Stimulated activated naive CD4-positive, alpha-beta T cell (primary cell): ENCODE results near the gene RGS5.

Source experiments
- DNase-seq, 6 experiments: peaks; one replicate each; lab custom pipeline; 2025; lab: John Stamatoyannopoulos, UW

Gene RGS5

GRCh38 chr1:163144418-163144817, 58.3 kb downstream of the RGS5 start:
- no peak for DNase-seq

- DNase-seq = no peak
Measured at GRCh38 chr1:163142152-163142551, 60.6 kb downstream of the RGS5 start.

- no peak for DNase-seq
Measured at GRCh38 chr1:163141556-163141955, 61.2 kb downstream of the RGS5 start.

- DNase-seq = no peak
Measured at GRCh38 chr1:163137556-163138265, 65.0 kb downstream of the RGS5 start.

- DNase-seq = no peak
Measured at GRCh38 chr1:163131981-163132380, 70.7 kb downstream of the RGS5 start.

- no peak for DNase-seq
Measured at GRCh38 chr1:163130225-163130856, 72.4 kb downstream of the RGS5 start.

GRCh38 chr1:163128282-163128681, 74.4 kb downstream of the RGS5 start:
- no peak for DNase-seq

- no peak for DNase-seq
Measured at GRCh38 chr1:163124812-163125211, 77.9 kb downstream of the RGS5 start.

GRCh38 chr1:163120372-163120771, 82.3 kb downstream of the RGS5 start:
- no peak for DNase-seq

- DNase-seq = no peak
Measured at GRCh38 chr1:163119707-163120106, 83.0 kb downstream of the RGS5 start.

GRCh38 chr1:163115887-163116286, 86.8 kb downstream of the RGS5 start:
- no peak for DNase-seq

GRCh38 chr1:163107655-163108054, 95.1 kb downstream of the RGS5 start:
- DNase-seq = no peak

GRCh38 chr1:163106364-163106987, 96.2 kb downstream of the RGS5 start:
- no peak for DNase-seq

GRCh38 chr1:163104385-163105099, 98.2 kb downstream of the RGS5 start:
- no peak for DNase-seq

- no peak for DNase-seq
Measured at GRCh38 chr1:163102590-163102989, 100.1 kb downstream of the RGS5 start.

- DNase-seq = no peak
Measured at GRCh38 chr1:163095213-163095612, 107.5 kb downstream of the RGS5 start.

- no peak for DNase-seq
Measured at GRCh38 chr1:163094589-163094988, 108.1 kb downstream of the RGS5 start.

GRCh38 chr1:163094182-163094581, 108.5 kb downstream of the RGS5 start:
- DNase-seq = no peak

- DNase-seq = no peak
Measured at GRCh38 chr1:163093579-163093978, 109.1 kb downstream of the RGS5 start.

- no peak for DNase-seq
Measured at GRCh38 chr1:163093169-163093568, 109.5 kb downstream of the RGS5 start.
